Heart left ventricle (tissue), 16 donors: Measurements from ENCODE around the gene HDAC8. TPM values are rescaled to one million over a fixed set of nuclear protein-coding genes. Genes with fewer than 3 reads are reported as not detected.

Experiments
- ATAC-seq, 4 donors: fragments of 200-7000 bp; cut with Tn5 transposase; one replicate each; pipeline ENCODE4 v1.9.1; 2020 to 2022; ENCODE audit warnings: moderate library complexity in 4 of 4, mild to moderate bottlenecking in 3 of 4, moderate number of reproducible peaks in 1 of 4
- DNase-seq, 5 donors: peaks; one replicate each; pipeline ENCODE4 v3.0.0-alpha.2; 2020
- H3K27ac ChIP-seq, 12 donors: fragments of 200-600 bp; sonication (generic) in 4 of 12; one replicate each; pipeline versions ENCODE4 v1.5.0 to v1.8.0; 2016 to 2022; ENCODE audit warnings: mild to moderate bottlenecking in 2 of 12
- H3K27me3 ChIP-seq, 9 donors: fragments of 200-600 bp; sonication (generic) in 2 of 9; one replicate each; pipeline versions ENCODE4 v1.5.1 to v1.8.0; 2016 to 2022; ENCODE audit warnings: mild to moderate bottlenecking in 3 of 9
- H3K36me3 ChIP-seq, 9 donors: fragments of 200-600 bp; sonication (generic) in 2 of 9; one replicate each; pipeline versions ENCODE4 v1.5.0 to v1.8.0; 2018 to 2022; ENCODE audit warnings: mild to moderate bottlenecking in 2 of 9
- H3K4me1 ChIP-seq, 12 donors: fragments of 200-600 bp; sonication (generic) in 4 of 12; one replicate each; pipeline versions ENCODE4 v1.5.0 to v1.8.0; 2016 to 2022; ENCODE audit warnings: mild to moderate bottlenecking in 3 of 12
- H3K4me3 ChIP-seq, 12 donors: fragments of 200-600 bp; sonication (generic) in 4 of 12; one replicate each; pipeline versions ENCODE4 v1.5.0 to v1.8.0; 2017 to 2022; ENCODE audit warnings: mild to moderate bottlenecking in 9 of 12, moderate library complexity in 4 of 12
- H3K9me3 ChIP-seq, 12 donors: fragments of 200-600 bp; sonication (generic) in 4 of 12; one replicate each; pipeline versions ENCODE4 v1.5.0 to v1.8.0; 2016 to 2022; ENCODE audit warnings: mild to moderate bottlenecking in 1 of 12
- CTCF ChIP-seq, 12 donors: fragments of 200-600 bp; sonication (generic) in 4 of 12; IDR thresholded peaks; one replicate each; pipeline versions ENCODE4 v1.5.0 to v1.8.0; 2018 to 2022; ENCODE audit warnings: antibody characterized with exemption in 12 of 12, mild to moderate bottlenecking in 5 of 12
- POLR2A ChIP-seq, 2 donors: fragments of 450-650 bp; IDR thresholded peaks; one replicate each; pipeline ENCODE4 v1.6.1; 2017; ENCODE audit warnings: antibody characterized with exemption in 2 of 2, mild to moderate bottlenecking in 2 of 2, moderate library complexity in 2 of 2
- WGBS, 4 donors: extraction: QIAGEN DNeasy Blood & Tissue Kit in 2 of 4; methylation state at CpG; one replicate each; pipeline versions ENCODE4 v1.1.5 to v1.1.7; 2013 to 2018; 5-methylcytosine and 5-hydroxymethylcytosine counted together
- intact Hi-C, 10 donors: fragments of 100-400 bp; cut with DNase I; formaldehyde crosslinking; loops; one replicate each; pipeline versions ENCODE4 v1.11.1 to v1.14.2; 2022
- polyA plus RNA-seq, 2 donors: library from polyadenylated mRNA; stranded (reverse); fragments of 200-250 nt; gene quantifications; one replicate each; pipeline ENCODE4 v1.2.3, GENCODE V29; 2013
- total RNA-seq, 9 donors: library from RNA; depleted of rRNA in 2 of 9; stranded (reverse); fragments of >200 nt in 2 of 9; fragmentation: NEBNext Ultra II Directional in 3 of 9; extraction: Animal tissue kit (Norgen Biotek cat#: 25700) in 3 of 9; gene quantifications; one replicate each; pipeline versions ENCODE4 v1.1.0 to v1.2.4, GENCODE V29; 2016 to 2023
- donor health status: ischemic (EF 13 %, LVEDD 7.1; RV severe dilation, severe dysfunction).
- donor health status: healthy with polysubstance abuse.
- donor health status: DM: no; HTN: yes; CAD: no.
- donor health status: DM: no; HTN: no; CAD: no.
- donor health status: ischemic (EF 25% LVEDD 6.9; RV normal size, moderate dysfunction).
- donor health status: ischemic (EF 25% LVEDD 5.7; RV mildly dilated, moderate dysfunction).
- donor health status: healthy.
- donor health status: DM: yes; HTN: yes; CAD: no.
- donor health status: ischemic (EF 35%, LVEDD 5.7; RV mildly dilated, moderate dysfunction).
- donor health status: nonischemic (EF 11% LVEDD 7.7; RV severe dilation, severe dysfunction).
- donor health status: DM: yes; HTN: yes; CAD: no.
- donor health status: PGD.
- donor health status: ischemic (EF 29% LVEDD 5.4; RV normal size, mild dysfunction).
- donor health status: nonischemic (EF 23%, LVEDD 6.1; RV moderate dilation, normal function).

HDAC8 gene
- total and polyA plus RNA-seq, 11 donors: 16.1 to 28.1 (median 18.6) TPM

GRCh38 chrX:72317139-72317538 is 255.5 kb downstream of the HDAC8 start:
- no peaks in the 10 kb centered on the region for H3K9me3 ChIP-seq
- no peak overlapping the region for H3K27ac ChIP-seq
- H3K4me1 ChIP-seq: no peaks in the 10 kb centered on the region
- TF ChIP-seq POLR2A (IDR thresholded peaks at IDR 0.05): no peak
- no peak for TF ChIP-seq CTCF (IDR thresholded peaks at IDR 0.05)
- no peaks in the 10 kb centered on the region for H3K36me3 ChIP-seq
- WGBS, 4 donors: 58 to 86% (median 75%) methylated on average over 4 of the region's 4 CpGs
- ATAC-seq: peak in 1 of 4 donors; percentile 62
- H3K4me3 ChIP-seq: no peak overlapping the region
- intact Hi-C loops: no loop called here
- H3K27me3 ChIP-seq: peaks cover 0 to 38% (median 0%) of the 10 kb centered on the region in 9 donors
- no peak for DNase-seq

GRCh38 chrX:72316408-72317110 is 256.1 kb downstream of the HDAC8 start:
- no peaks in the 10 kb centered on the region for H3K4me1 ChIP-seq
- no peak overlapping the region for H3K27ac ChIP-seq
- peak in 2 of 4 donors; percentile 16 to 26 for ATAC-seq
- H3K36me3 ChIP-seq: no peaks in the 10 kb centered on the region
- intact Hi-C loops: no loop called here
- no peak for TF ChIP-seq CTCF (IDR thresholded peaks at IDR 0.05)
- no peak for TF ChIP-seq POLR2A (IDR thresholded peaks at IDR 0.05)
- no peak overlapping the region for H3K4me3 ChIP-seq
- peak in 1 of 5 donors; percentile 10 for DNase-seq
- H3K27me3 ChIP-seq: peaks cover 0 to 41% (median 0%) of the 10 kb centered on the region in 9 donors
- 35 to 59% (median 46%) methylated on average over 12 of the region's 12 CpGs for WGBS, 4 donors
- no peaks in the 10 kb centered on the region for H3K9me3 ChIP-seq

- no peak for ATAC-seq
Observed at GRCh38 chrX:72314881-72315280, 257.8 kb downstream of the HDAC8 start.

More at GRCh38 chrX:72314881-72315280, 257.8 kb downstream of the HDAC8 start:
- no peak overlapping the region for H3K4me3 ChIP-seq
- no peak overlapping the region for H3K27ac ChIP-seq
- no peaks in the 10 kb centered on the region for H3K36me3 ChIP-seq
- WGBS, 4 donors: 91 to 97% (median 94%) methylated on average over 3 of the region's 3 CpGs
- DNase-seq: no peak
- H3K4me1 ChIP-seq: no peaks in the 10 kb centered on the region
- H3K27me3 ChIP-seq: peaks cover 0 to 56% (median 0%) of the 10 kb centered on the region in 9 donors
- no peak for TF ChIP-seq CTCF (IDR thresholded peaks at IDR 0.05)
- no peak for TF ChIP-seq POLR2A (IDR thresholded peaks at IDR 0.05)
- no peaks in the 10 kb centered on the region for H3K9me3 ChIP-seq
- intact Hi-C loops: no loop called here
